HG03103 (cell line): Measurements from ENCODE around the gene MECR.
A peak's percentile ranks its signal among the peaks of the same experiment; 100 is the strongest.
"Not testable (repeated sequence)": the region's sequence is repeated elsewhere in the genome, so short reads cannot be mapped to it uniquely, and the experiment has no call there.

Source experiments
- ATAC-seq: cut with Tn5 transposase; IDR thresholded peaks from one replicate; pipeline ENCODE4 v1.9.1; 2021; ENCODE audit warnings: low read depth; ENCODE audit not compliant: unreplicated experiment

Gene MECR

GRCh38 chr1:29237129-29237821 is 6.5 kb upstream of the MECR start:
- ATAC-seq = no peak

- ATAC-seq = no peak
Observed at GRCh38 chr1:29236712-29237128, 6.0 kb upstream of the MECR start.

GRCh38 chr1:29235955-29236711 is 5.4 kb upstream of the MECR start, which contains the start of gene PTPRU:
TSS of gene PTPRU (plus strand) at chr1:29236522. CDS start at chr1:29236645, 123 bp downstream.
- peak; percentile 66 for ATAC-seq

GRCh38 chr1:29234881-29235280 is 4.1 kb upstream of the MECR start:
- ATAC-seq = not testable (repeated sequence)

- ATAC-seq = no peak
Observed at GRCh38 chr1:29234471-29234870, 3.7 kb upstream of the MECR start.

GRCh38 chr1:29233693-29234092 is 3.0 kb upstream of the MECR start:
- no peak for ATAC-seq

GRCh38 chr1:29232387-29232786 is 1.7 kb upstream of the MECR start:
- no peak for ATAC-seq

GRCh38 chr1:29230204-29230552 is 556 bp downstream of the MECR start:
- no peak for ATAC-seq

- no peak for ATAC-seq
Observed at GRCh38 chr1:29227511-29227910, 3.2 kb downstream of the MECR start.

- no peak for ATAC-seq
Observed at GRCh38 chr1:29225361-29225760, 5.4 kb downstream of the MECR start.

GRCh38 chr1:29224356-29224837 is 6.3 kb downstream of the MECR start:
- no peak for ATAC-seq

- ATAC-seq = no peak
Observed at GRCh38 chr1:29223521-29223920, 7.2 kb downstream of the MECR start.

GRCh38 chr1:29222686-29223085 is 8.0 kb downstream of the MECR start:
- no peak for ATAC-seq

- not testable (repeated sequence) for ATAC-seq
Observed at GRCh38 chr1:29222260-29222659, 8.5 kb downstream of the MECR start.

GRCh38 chr1:29221296-29221695 is 9.4 kb downstream of the MECR start:
- no peak for ATAC-seq

GRCh38 chr1:29218223-29218622 is 12.5 kb downstream of the MECR start:
- no peak for ATAC-seq

- no peak for ATAC-seq
Observed at GRCh38 chr1:29217633-29218032, 13.1 kb downstream of the MECR start.

- ATAC-seq = no peak
Observed at GRCh38 chr1:29213055-29213454, 17.7 kb downstream of the MECR start.

- ATAC-seq = no peak
Observed at GRCh38 chr1:29211086-29212030, 19.4 kb downstream of the MECR start.

- no peak for ATAC-seq
Observed at GRCh38 chr1:29210278-29211085, 20.3 kb downstream of the MECR start.
